ENCODE results near the gene TPR.

- TF ChIP-seq CTCF (IDR thresholded peaks at IDR 0.05) (no peak), POLR2A (IDR thresholded peaks at IDR 0.05) (no peak)
Measured at GRCh38 chr1:186271032-186271431, 104.0 kb downstream of the TPR start.
